Neural cell (in vitro differentiated cells): ENCODE data around the gene NKX1-2. TPM values are rescaled to one million over a fixed set of nuclear protein-coding genes. Genes with fewer than 3 reads are reported as not detected.

Experiments
- H2AFZ ChIP-seq: fragments of 200-600, 300-800 bp; sonication (generic), shearing (Covaris generic); 2 replicates; pipeline ENCODE4 v1.6.0; 2014; ENCODE audit warnings: low read depth, mild to moderate bottlenecking, antibody characterized with exemption, low read length, moderate library complexity
- H3F3A ChIP-seq: fragments of 200-600 bp; shearing (Covaris generic); 2 replicates; pipeline ENCODE4 v1.6.1; 2016; ENCODE audit warnings: mild to moderate bottlenecking, moderate library complexity, mixed read lengths, antibody characterized with exemption, low read length; ENCODE audit not compliant: insufficient read depth, poor library complexity, severe bottlenecking
- H3K27ac ChIP-seq: fragments of 200-600, 300-800 bp; sonication (generic), shearing (Covaris generic); 2 replicates; pipeline ENCODE4 v1.5.1; 2014; ENCODE audit warnings: mild to moderate bottlenecking, low read length, moderate library complexity
- H3K27me3 ChIP-seq: fragments of 300-800, 200-600 bp; sonication (generic), shearing (Covaris generic); 2 replicates; pipeline ENCODE4 v1.6.0; 2014; ENCODE audit warnings: mild to moderate bottlenecking, low read depth, low read length, moderate library complexity; ENCODE audit not compliant: insufficient read depth
- H3K36me3 ChIP-seq: fragments of 300-800, 200-600 bp; sonication (generic), shearing (Covaris generic); 2 replicates; pipeline ENCODE4 v1.5.1; 2014; ENCODE audit warnings: mild to moderate bottlenecking, antibody characterized with exemption, low read length, moderate library complexity; ENCODE audit not compliant: insufficient read depth
- H3K4me2 ChIP-seq: fragments of 300-800, 200-600 bp; sonication (generic), shearing (Covaris generic); 2 replicates; pipeline ENCODE4 v1.6.0; 2014; ENCODE audit warnings: mild to moderate bottlenecking, low read length
- H3K4me3 ChIP-seq: fragments of 300-800, 200-600 bp; sonication (generic), shearing (Covaris generic); 2 replicates; pipeline ENCODE4 v1.5.1; 2014; ENCODE audit warnings: mild to moderate bottlenecking, low read length, moderate library complexity
- H3K79me2 ChIP-seq: fragments of 200-600 bp; shearing (Covaris generic); replicated peaks from 2 replicates; pipeline ENCODE4 v1.6.0; 2014; ENCODE audit warnings: mild to moderate bottlenecking, low read length, moderate library complexity; ENCODE audit not compliant: insufficient read depth
- H3K9ac ChIP-seq: fragments of 300-800, 200-600 bp; sonication (generic), shearing (Covaris generic); 2 replicates; pipeline ENCODE4 v1.6.1; 2016; ENCODE audit warnings: mild to moderate bottlenecking, low read length, mixed read lengths
- H3K9me2 ChIP-seq: fragments of 200-600 bp; shearing (Covaris generic); 2 replicates; pipeline ENCODE4 v1.6.1; 2016; ENCODE audit warnings: mild to moderate bottlenecking, low read length, mixed read lengths; ENCODE audit not compliant: insufficient read depth
- H3K9me3 ChIP-seq: fragments of 200-600, 300-800 bp; sonication (generic), shearing (Covaris generic); 2 replicates; pipeline ENCODE4 v1.6.1; 2016; ENCODE audit warnings: mild to moderate bottlenecking, mixed run types, low read length, moderate library complexity, mixed read lengths
- H4K20me1 ChIP-seq: fragments of 200-600 bp; shearing (Covaris generic); 2 replicates; pipeline ENCODE4 v1.6.1; 2016; ENCODE audit warnings: mild to moderate bottlenecking, mixed run types; ENCODE audit not compliant: insufficient read depth
- EP300 ChIP-seq: fragments of 450-650 bp; conservative IDR thresholded peaks from 2 replicates; pipeline ENCODE4 v1.6.1; 2014; ENCODE audit warnings: antibody characterized with exemption, mild to moderate bottlenecking, moderate library complexity; ENCODE audit not compliant: poor library complexity, severe bottlenecking
- EZH2 ChIP-seq: fragments of 200-600, 300-800 bp; shearing (Covaris generic), sonication (generic); IDR thresholded peaks from 2 replicates; pipeline ENCODE4 v1.6.1; 2014; ENCODE audit warnings: antibody characterized with exemption, low read length, borderline replicate concordance, mild to moderate bottlenecking; ENCODE audit not compliant: insufficient read depth, poor library complexity, severe bottlenecking
- MXI1 ChIP-seq: fragments of 450-650 bp; conservative IDR thresholded peaks from 2 replicates; pipeline ENCODE4 v1.6.1; 2014; ENCODE audit warnings: antibody characterized with exemption, mild to moderate bottlenecking; ENCODE audit not compliant: poor library complexity, severe bottlenecking
- POLR2AphosphoS5 ChIP-seq: IDR thresholded peaks from 2 replicates; pipeline ENCODE4 v1.6.1; 2012
- RAD21 ChIP-seq: fragments of 450-650 bp; conservative IDR thresholded peaks from 2 replicates; pipeline ENCODE4 v1.6.1; 2014; ENCODE audit warnings: antibody characterized with exemption, mild to moderate bottlenecking, moderate library complexity
- REST ChIP-seq: IDR thresholded peaks from 2 replicates; pipeline ENCODE4 v1.6.1; 2012; ENCODE audit warnings: borderline replicate concordance
- SMC3 ChIP-seq: fragments of 450-650 bp; conservative IDR thresholded peaks from 2 replicates; pipeline ENCODE4 v1.6.1; 2014; ENCODE audit warnings: antibody characterized with exemption, mild to moderate bottlenecking, moderate library complexity; ENCODE audit not compliant: poor library complexity
- TAF1 ChIP-seq: IDR thresholded peaks from 2 replicates; pipeline ENCODE4 v1.6.1; 2012; ENCODE audit warnings: low read depth
- polyA plus RNA-seq: library from polyadenylated mRNA; depleted of rRNA; stranded (reverse); fragments of >200 nt; gene quantifications from 2 replicates; pipeline ENCODE4 v1.2.3, GENCODE V29; 2014
- TF ChIP-seq, protein P1 (sequence below): fragments of 450-650 bp; IDR thresholded peaks from 2 replicates; pipeline ENCODE4 v1.5.1; 2014; ENCODE audit warnings: antibody characterized with exemption, mild to moderate bottlenecking, moderate library complexity; ENCODE audit not compliant: poor library complexity, severe bottlenecking

Gene NKX1-2
- polyA plus RNA-seq, 1 donor from 2014 or later, result 0.19 TPM

DNA sequence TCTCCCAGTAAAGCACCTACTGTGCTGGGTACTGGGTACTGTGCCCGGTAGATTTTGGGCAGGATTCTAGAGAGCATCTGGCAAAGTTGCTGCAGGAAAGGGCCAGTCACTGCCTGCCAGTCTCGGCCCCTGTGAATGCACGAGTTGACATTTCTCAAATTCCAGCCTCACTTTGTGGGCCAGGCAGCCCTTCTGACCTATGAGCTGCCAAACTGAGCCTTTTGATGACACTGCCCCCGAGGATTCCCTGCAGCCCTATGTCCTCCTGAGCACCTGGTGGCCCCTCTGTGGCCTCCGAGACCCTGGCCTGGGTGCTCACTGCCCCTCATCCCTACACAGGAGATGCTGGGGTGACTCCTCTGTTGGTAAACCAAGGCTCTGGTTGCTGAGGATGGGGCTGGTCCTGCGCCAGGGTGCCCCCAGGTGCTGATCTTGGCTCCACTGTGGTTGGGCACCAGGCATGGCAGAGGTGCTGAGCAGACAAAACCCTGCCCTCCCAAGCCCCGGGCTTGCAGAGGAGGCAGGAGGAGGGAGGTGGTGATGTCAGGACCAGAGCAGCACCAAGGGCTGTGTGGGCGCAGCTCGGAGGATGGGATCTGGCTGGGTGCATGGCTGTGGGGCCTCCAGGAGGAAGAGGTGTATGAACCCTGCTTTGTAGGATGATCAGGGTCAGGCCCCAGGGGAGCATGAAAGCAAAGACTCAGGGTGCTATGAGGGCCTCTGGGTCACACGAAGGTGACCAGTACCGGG, 28.0 kb upstream of the NKX1-2 start:
- Histone ChIP-seq H4K20me1 (no peaks in the 10 kb centered on the region), H3K9me2 (no peaks in the 10 kb centered on the region), H3K27me3 (no peaks in the 10 kb centered on the region), H3K9ac (no peak overlapping the region), H3K9me3 (no peaks in the 10 kb centered on the region), H3K4me2 (no peak overlapping the region), H3F3A (no peaks in the 10 kb centered on the region), H3K36me3 (no peaks in the 10 kb centered on the region), H2AFZ (no peak overlapping the region), H3K79me2 (no peaks in the 10 kb centered on the region), H3K4me3 (no peak overlapping the region), H3K27ac (no peak overlapping the region)
- TF ChIP-seq SMC3 (no peak), TAF1 (no peak), EP300 (no peak), REST (no peak), EZH2 (no peak), POLR2AphosphoS5 (no peak), RAD21 (no peak)
- TF ChIP-seq, protein P1, sequence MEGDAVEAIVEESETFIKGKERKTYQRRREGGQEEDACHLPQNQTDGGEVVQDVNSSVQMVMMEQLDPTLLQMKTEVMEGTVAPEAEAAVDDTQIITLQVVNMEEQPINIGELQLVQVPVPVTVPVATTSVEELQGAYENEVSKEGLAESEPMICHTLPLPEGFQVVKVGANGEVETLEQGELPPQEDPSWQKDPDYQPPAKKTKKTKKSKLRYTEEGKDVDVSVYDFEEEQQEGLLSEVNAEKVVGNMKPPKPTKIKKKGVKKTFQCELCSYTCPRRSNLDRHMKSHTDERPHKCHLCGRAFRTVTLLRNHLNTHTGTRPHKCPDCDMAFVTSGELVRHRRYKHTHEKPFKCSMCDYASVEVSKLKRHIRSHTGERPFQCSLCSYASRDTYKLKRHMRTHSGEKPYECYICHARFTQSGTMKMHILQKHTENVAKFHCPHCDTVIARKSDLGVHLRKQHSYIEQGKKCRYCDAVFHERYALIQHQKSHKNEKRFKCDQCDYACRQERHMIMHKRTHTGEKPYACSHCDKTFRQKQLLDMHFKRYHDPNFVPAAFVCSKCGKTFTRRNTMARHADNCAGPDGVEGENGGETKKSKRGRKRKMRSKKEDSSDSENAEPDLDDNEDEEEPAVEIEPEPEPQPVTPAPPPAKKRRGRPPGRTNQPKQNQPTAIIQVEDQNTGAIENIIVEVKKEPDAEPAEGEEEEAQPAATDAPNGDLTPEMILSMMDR, result no peak

DNA sequence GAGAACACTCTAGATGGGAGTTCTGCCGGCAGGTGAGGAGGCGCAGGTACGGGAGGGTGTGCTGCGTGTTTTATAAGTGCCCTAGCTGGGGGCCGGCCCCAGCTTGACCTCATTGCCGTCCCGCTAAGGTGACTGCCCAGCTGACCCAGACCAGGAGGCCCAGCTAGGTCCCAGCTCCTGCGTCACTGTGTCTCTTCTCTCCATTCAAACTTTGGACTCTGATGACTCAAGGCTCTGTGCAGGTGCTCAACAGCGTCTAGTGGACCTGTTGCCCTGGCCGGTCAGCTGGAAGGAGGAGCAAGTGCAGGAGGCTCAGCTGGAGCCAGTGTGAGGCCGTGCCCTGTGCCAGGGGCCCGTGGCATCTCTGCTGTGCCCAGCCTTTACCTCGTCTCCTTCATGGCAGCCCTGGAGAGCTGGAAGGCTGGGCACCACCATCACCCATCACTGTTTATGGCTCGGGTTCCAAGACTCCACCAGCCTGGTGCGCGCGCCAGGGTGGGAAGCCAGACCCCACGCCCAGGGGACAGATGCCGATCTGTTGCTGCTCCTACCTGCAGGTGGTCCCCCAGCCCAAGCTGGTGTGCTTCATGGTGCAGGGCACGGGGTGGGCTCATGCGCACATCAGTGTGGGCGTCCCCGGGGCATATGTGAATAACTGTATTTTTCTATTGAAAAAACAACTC, 26.3 kb upstream of the NKX1-2 start:
- no peak overlapping the region for H3K27ac ChIP-seq
- H3K27me3 ChIP-seq, result no peaks in the 10 kb centered on the region
- H2AFZ ChIP-seq, result no peak overlapping the region
- H3K9me3 ChIP-seq, result no peaks in the 10 kb centered on the region
- no peak overlapping the region for H3K4me2 ChIP-seq
- no peak overlapping the region for H3K9ac ChIP-seq
- H3K9me2 ChIP-seq, result no peaks in the 10 kb centered on the region
- H3K79me2 ChIP-seq, result no peaks in the 10 kb centered on the region
- no peak overlapping the region for H3K4me3 ChIP-seq
- H4K20me1 ChIP-seq, result no peaks in the 10 kb centered on the region
- TF ChIP-seq EP300 (no peak), RAD21 (no peak), MXI1 (no peak), TAF1 (no peak), POLR2AphosphoS5 (no peak)
- H3K36me3 ChIP-seq, result no peaks in the 10 kb centered on the region
- H3F3A ChIP-seq, result no peaks in the 10 kb centered on the region
